H1 (cell line): ENCODE results near the gene MACROD2. TPM values are rescaled to one million over a fixed set of nuclear protein-coding genes. Genes with fewer than 3 reads are reported as not detected.

Source experiments
- CTCF ChIA-PET: fragments of 300-600 bp; sonication (Branson Sonifier 250); formaldehyde crosslinking; loops from one replicate; lab custom pipeline; 2021; ENCODE audit not compliant: partially characterized antibody; lab: Charles Lee
- POLR2A ChIA-PET: fragments of 300-600 bp; sonication (Branson Sonifier 250); formaldehyde crosslinking; loops from one replicate; lab custom pipeline; 2021; ENCODE audit warnings: inconsistent platforms; ENCODE audit not compliant: partially characterized antibody; lab: Charles Lee
- DNase-seq, 2 experiments: peaks; one replicate each; pipeline versions ENCODE4 v3.0.0 to v3.0.0-alpha.2; 2010 to 2022; ENCODE audit warnings: low spot score in 2 of 2, low read depth in 1 of 2, mixed read lengths in 1 of 2
- FAIRE-seq: peaks from 2 replicates; lab custom pipeline; 2011; peaks lifted over from hg19 to GRCh38; lab: Jason Lieb, UNC
- H2AFZ ChIP-seq: 2 replicates; pipeline ENCODE4 v1.8.1; 2012; ENCODE audit warnings: low read length, inconsistent platforms
- H2AK5ac ChIP-seq: 2 replicates; pipeline ENCODE4 v1.6.1; 2013; ENCODE audit warnings: low read depth, low read length
- H2BK120ac ChIP-seq: replicated peaks from 2 replicates; pipeline ENCODE3; 2013; ENCODE audit warnings: low read depth, low read length, inconsistent platforms
- H2BK12ac ChIP-seq: 2 replicates; pipeline ENCODE4 v1.6.1; 2013; ENCODE audit warnings: low read depth, low read length
- H2BK15ac ChIP-seq: 2 replicates; pipeline ENCODE4 v1.6.1; 2013; ENCODE audit warnings: low read length
- H2BK20ac ChIP-seq: 2 replicates; pipeline ENCODE4 v1.6.1; 2013; ENCODE audit warnings: low read length
- H2BK5ac ChIP-seq: 2 replicates; pipeline ENCODE4 v1.6.1; 2013; ENCODE audit warnings: low read depth, low read length
- H3K14ac ChIP-seq: 2 replicates; pipeline ENCODE4 v1.6.1; 2013; ENCODE audit warnings: inconsistent platforms; ENCODE audit not compliant: insufficient read length
- H3K18ac ChIP-seq: 2 replicates; pipeline ENCODE4 v1.6.1; 2013; ENCODE audit warnings: low read length; ENCODE audit errors: extremely low read depth
- H3K23ac ChIP-seq: 2 replicates; pipeline ENCODE4 v1.6.1; 2013; ENCODE audit warnings: inconsistent platforms; ENCODE audit not compliant: insufficient read length
- H3K23me2 ChIP-seq: 2 replicates; pipeline ENCODE4 v1.6.1; 2013; ENCODE audit warnings: low read depth, low read length
- H3K27ac ChIP-seq: 2 replicates; pipeline ENCODE4 v1.6.1; 2011; ENCODE audit warnings: low read depth, low read length, inconsistent platforms
- H3K27me3 ChIP-seq, 4 experiments: replicated peaks in 1 of 4; 1 replicate in 1 of 4; 2 replicates in 3 of 4; pipeline versions ENCODE4 v1.6.1 to v1.8.1; 2011 to 2013; ENCODE audit warnings: low read length in 3 of 4, mild to moderate bottlenecking in 3 of 4, inconsistent platforms in 2 of 4, mixed read lengths in 2 of 4, moderate library complexity in 1 of 4; ENCODE audit not compliant: control insufficient read depth in 3 of 4, insufficient read depth in 3 of 4; ENCODE audit errors: extremely low read depth in 1 of 4
- H3K36me3 ChIP-seq, 4 experiments: 2 replicates each; pipeline versions ENCODE4 v1.6.1 to v1.8.1; 2011 to 2013; ENCODE audit warnings: mild to moderate bottlenecking in 4 of 4, low read length in 3 of 4, moderate library complexity in 2 of 4, control low read depth in 1 of 4, inconsistent platforms in 1 of 4; ENCODE audit not compliant: insufficient read depth in 4 of 4, control insufficient read depth in 2 of 4
- H3K4ac ChIP-seq: replicated peaks from 2 replicates; pipeline ENCODE3; 2013; ENCODE audit warnings: low read length, low read depth, mixed read lengths, inconsistent platforms; ENCODE audit not compliant: insufficient read length
- H3K4me1 ChIP-seq, 4 experiments: replicated peaks in 1 of 4; 1 replicate in 1 of 4; 2 replicates in 3 of 4; pipeline versions ENCODE4 v1.6.1 to v1.8.1; 2011 to 2013; ENCODE audit warnings: low read length in 3 of 4, inconsistent platforms in 2 of 4, mixed read lengths in 1 of 4; ENCODE audit not compliant: insufficient read depth in 4 of 4, control insufficient read depth in 3 of 4
- H3K4me2 ChIP-seq, 2 experiments: 2 replicates each; pipeline versions ENCODE4 v1.6.1 to v1.8.1; 2011 to 2013; ENCODE audit warnings: low read depth in 2 of 2, low read length in 2 of 2, control low read depth in 1 of 2, inconsistent platforms in 1 of 2, mild to moderate bottlenecking in 1 of 2; ENCODE audit not compliant: insufficient read depth in 1 of 2
- H3K4me3 ChIP-seq, 4 experiments: fragments of 200-600, 300-600 bp in 1 of 4; sonication (generic), shearing (Covaris generic), sonication (Bioruptor Twin) in 1 of 4; 2 replicates each; pipeline versions ENCODE4 v1.5.1 to v1.8.1; 2011 to 2016; ENCODE audit warnings: low read length in 4 of 4, low read depth in 3 of 4, control low read depth in 2 of 4, inconsistent platforms in 2 of 4, mild to moderate bottlenecking in 2 of 4, mixed read lengths in 1 of 4, moderate library complexity in 1 of 4; ENCODE audit not compliant: insufficient read depth in 2 of 4; ENCODE audit errors: extremely low read depth in 1 of 4
- H3K56ac ChIP-seq: replicated peaks from 2 replicates; pipeline ENCODE3; 2013; ENCODE audit warnings: low read depth, mild to moderate bottlenecking, mixed read lengths, low read length, inconsistent platforms; ENCODE audit not compliant: insufficient read length
- H3K79me1 ChIP-seq: 2 replicates; pipeline ENCODE4 v1.6.1; 2013; ENCODE audit warnings: low read depth, low read length, control low read depth
- H3K79me2 ChIP-seq, 2 experiments: 2 replicates each; pipeline versions ENCODE4 v1.6.1 to v1.8.1; 2012 to 2013; ENCODE audit warnings: low read length in 2 of 2, mild to moderate bottlenecking in 2 of 2, inconsistent platforms in 1 of 2; ENCODE audit not compliant: insufficient read depth in 2 of 2, control insufficient read depth in 1 of 2
- H3K9ac ChIP-seq, 4 experiments: replicated peaks in 1 of 4; 1 replicate in 1 of 4; 2 replicates in 3 of 4; pipeline versions ENCODE4 v1.6.1 to v1.8.1; 2011 to 2013; ENCODE audit warnings: low read depth in 3 of 4, low read length in 3 of 4, control low read depth in 2 of 4, mild to moderate bottlenecking in 2 of 4, moderate library complexity in 2 of 4, inconsistent platforms in 1 of 4; ENCODE audit errors: extremely low read depth in 1 of 4
- H3K9me3 ChIP-seq, 2 experiments: 2 replicates each; pipeline versions ENCODE4 v1.6.1 to v1.8.1; 2012 to 2013; ENCODE audit warnings: mild to moderate bottlenecking in 2 of 2, moderate library complexity in 2 of 2, control low read depth in 1 of 2, inconsistent platforms in 1 of 2, low read depth in 1 of 2, low read length in 1 of 2, mixed read lengths in 1 of 2; ENCODE audit not compliant: insufficient read depth in 2 of 2
- H4K20me1 ChIP-seq, 2 experiments: replicated peaks in 1 of 2; 2 replicates each; pipeline versions ENCODE3 to v1.8.1; 2011 to 2013; ENCODE audit warnings: inconsistent platforms in 2 of 2, low read length in 2 of 2, mild to moderate bottlenecking in 1 of 2; ENCODE audit not compliant: insufficient read depth in 2 of 2, control insufficient read depth in 1 of 2
- H4K5ac ChIP-seq: 2 replicates; pipeline ENCODE4 v1.6.1; 2013; ENCODE audit warnings: low read length, low read depth, mixed read lengths, inconsistent platforms; ENCODE audit not compliant: insufficient read length
- H4K8ac ChIP-seq: 2 replicates; pipeline ENCODE4 v1.8.0; 2013; ENCODE audit warnings: mild to moderate bottlenecking, moderate library complexity, low read length, inconsistent platforms; ENCODE audit not compliant: insufficient read depth; ENCODE audit errors: extremely low read depth
- H4K91ac ChIP-seq: replicated peaks from 2 replicates; pipeline ENCODE3; 2013; ENCODE audit warnings: low read length, mixed read lengths, inconsistent platforms; ENCODE audit not compliant: insufficient read length
- ATF3 ChIP-seq: IDR thresholded peaks from 2 replicates; pipeline ENCODE4 v1.6.1; 2011; ENCODE audit warnings: low read depth, mild to moderate bottlenecking, low read length; ENCODE audit not compliant: insufficient read depth
- BACH1 ChIP-seq: IDR thresholded peaks from 2 replicates; pipeline ENCODE4 v1.6.1; 2012; ENCODE audit warnings: low read length, improper control_type of control experiment
- CHD1 ChIP-seq: IDR thresholded peaks from 2 replicates; pipeline ENCODE4 v1.6.1; 2012; ENCODE audit warnings: low read depth, low read length, improper control_type of control experiment
- CTCF ChIP-seq, 3 experiments: IDR thresholded peaks; 1 replicate in 2 of 3; 2 replicates in 1 of 3; pipeline versions ENCODE4 v1.5.1 to v1.6.1; 2011; ENCODE audit warnings: low read length in 3 of 3, mild to moderate bottlenecking in 3 of 3, inconsistent platforms in 2 of 3, low read depth in 1 of 3, moderate library complexity in 1 of 3; ENCODE audit not compliant: insufficient read depth in 1 of 3; ENCODE audit errors: control extremely low read depth in 1 of 3
- HDAC2 ChIP-seq, 2 experiments: fragments of 300-600 bp in 1 of 2; sonication (generic) in 1 of 2; IDR thresholded peaks; 2 replicates each; pipeline ENCODE4 v1.6.1; 2011 to 2012; ENCODE audit warnings: low read depth in 2 of 2, low read length in 2 of 2, mild to moderate bottlenecking in 2 of 2, moderate library complexity in 2 of 2, borderline replicate concordance in 1 of 2, inconsistent platforms in 1 of 2
- KDM1A ChIP-seq: fragments of 200-600, 300-600 bp; sonication (generic); IDR thresholded peaks from 2 replicates; pipeline ENCODE4 v1.7.1; 2016; ENCODE audit warnings: mild to moderate bottlenecking, low read length, borderline replicate concordance
- KDM4A ChIP-seq: IDR thresholded peaks from one replicate; pipeline ENCODE4 v1.7.1; 2012; ENCODE audit warnings: low read depth, mild to moderate bottlenecking, moderate library complexity, low read length, inconsistent platforms; ENCODE audit not compliant: severe bottlenecking
- NANOG ChIP-seq: IDR thresholded peaks from 2 replicates; pipeline ENCODE4 v1.6.1; 2011; ENCODE audit warnings: low read length, low read depth, mild to moderate bottlenecking, inconsistent platforms; ENCODE audit not compliant: insufficient read depth, poor library complexity, severe bottlenecking
- USF2 ChIP-seq: IDR thresholded peaks from 2 replicates; pipeline ENCODE4 v1.6.1; 2011; ENCODE audit warnings: low read length, improper control_type of control experiment
- WGBS, 2 experiments: shearing (Covaris generic) in 1 of 2; methylation state at CpG; one replicate each; pipeline versions ENCODE4 v1.1.6 to v1.1.7; 2013 to 2015; ENCODE audit warnings: low lambda C conversion rate in 2 of 2, mixed read lengths in 2 of 2, inconsistent platforms in 1 of 2, low coverage in 1 of 2, missing lambda C conversion rate in 1 of 2; ENCODE audit not compliant: insufficient replicate concordance in 2 of 2, insufficient coverage in 1 of 2, insufficient read length in 1 of 2; ENCODE audit errors: extremely low coverage in 1 of 2, missing lambda C conversion rate in 1 of 2; 5-methylcytosine and 5-hydroxymethylcytosine counted together
- polyA plus RNA-seq, 7 experiments: library from polyadenylated mRNA; depleted of rRNA in 3 of 7; stranded (reverse) in 5 of 7; unstranded in 2 of 7; fragments of >200 nt in 5 of 7; fragments of 200-250 nt in 2 of 7; gene quantifications; 1 replicate in 5 of 7; 2 replicates in 1 of 7; 4 replicates in 1 of 7; pipeline versions ENCODE4 v1.2.1 to v1.2.3, GENCODE V29; 2011 to 2013; ENCODE audit warnings: missing spikeins in 2 of 7, mixed read lengths in 2 of 7
- total RNA-seq: library from RNA; stranded (reverse); fragmentation: NEBNext Ultra II Directional; extraction: Animal tissue kit (Norgen Biotek cat#: 25700); gene quantifications from 2 replicates; pipeline ENCODE4 v1.2.1, GENCODE V29; 2021

The MACROD2 gene
- total and polyA plus RNA-seq, 2 of the 8 experiments (the other 6 are each of a cell fraction or from before 2014, with no cell fraction given): 0.70 to 3.9 TPM

- Histone ChIP-seq H2AK5ac (no peak overlapping the region), H2BK12ac (no peak overlapping the region), H3K27ac (no peak overlapping the region), H3K27me3 (no peaks in the 10 kb centered on the region), H3K4me1 (peaks cover 0 to 3% (median 0%) of the 10 kb centered on the region in 4 experiments; a peak in 2 of 7 replicates), H2BK20ac (no peak overlapping the region), H3K18ac (no peak overlapping the region), H4K8ac (no peak overlapping the region), H3K23me2 (no peaks in the 10 kb centered on the region), H3K4me2 (no peak overlapping the region), H3K14ac (no peak overlapping the region), H2BK15ac (no peak overlapping the region), H3K4ac (no peak overlapping the region), H3K79me2 (no peaks in the 10 kb centered on the region), H2BK120ac (no peak overlapping the region), H4K5ac (no peak overlapping the region), H4K91ac (no peak overlapping the region), H2AFZ (no peak overlapping the region), H4K20me1 (no peaks in the 10 kb centered on the region), H3K9me3 (0 out of 4 replicates have a peak, but pooled peaks cover 0 to 2% of the 10 kb centered on the region in 2 experiments), H3K56ac (no peak overlapping the region), H3K79me1 (no peaks in the 10 kb centered on the region), H3K9ac (no peak overlapping the region), H2BK5ac (no peak overlapping the region), H3K4me3 (no peak overlapping the region), H3K23ac (no peak overlapping the region), H3K36me3 (no peaks in the 10 kb centered on the region)
- FAIRE-seq (no peak), DNase-seq (no peak)
- WGBS, 2 experiments: 84% methylated on average over 5 of the region's 5 CpGs; no CpG with 5 or more reads in 1 of the 2 experiments
- CTCF ChIA-PET: no interaction called here
- POLR2A ChIA-PET: no interaction called here
- TF ChIP-seq KDM1A (no peak), CHD1 (no peak), BACH1 (no peak), KDM4A (no peak), ATF3 (no peak), USF2 (no peak), CTCF (IDR thresholded peaks at IDR 0.05; ENCODE audit: control extremely low read depth in 1 of 3, insufficient read depth in 1 of 3, low read depth in 1 of 3, low read length in 3 of 3) (no peak), NANOG (no peak), HDAC2 (IDR thresholded peaks at IDR 0.05; ENCODE audit: borderline replicate concordance in 1 of 2, low read depth in 2 of 2, low read length in 2 of 2) (no peak)
These were observed 388.0 kb downstream of the MACROD2 start for GRCh38 chr20:14383335-14383734.
